ENCODE measurements around the gene KRT71.

KRT71 gene

GRCh38 chr12:52521568-52522266 is 31.2 kb downstream of the KRT71 start:
- TF ChIP-seq, protein P1, sequence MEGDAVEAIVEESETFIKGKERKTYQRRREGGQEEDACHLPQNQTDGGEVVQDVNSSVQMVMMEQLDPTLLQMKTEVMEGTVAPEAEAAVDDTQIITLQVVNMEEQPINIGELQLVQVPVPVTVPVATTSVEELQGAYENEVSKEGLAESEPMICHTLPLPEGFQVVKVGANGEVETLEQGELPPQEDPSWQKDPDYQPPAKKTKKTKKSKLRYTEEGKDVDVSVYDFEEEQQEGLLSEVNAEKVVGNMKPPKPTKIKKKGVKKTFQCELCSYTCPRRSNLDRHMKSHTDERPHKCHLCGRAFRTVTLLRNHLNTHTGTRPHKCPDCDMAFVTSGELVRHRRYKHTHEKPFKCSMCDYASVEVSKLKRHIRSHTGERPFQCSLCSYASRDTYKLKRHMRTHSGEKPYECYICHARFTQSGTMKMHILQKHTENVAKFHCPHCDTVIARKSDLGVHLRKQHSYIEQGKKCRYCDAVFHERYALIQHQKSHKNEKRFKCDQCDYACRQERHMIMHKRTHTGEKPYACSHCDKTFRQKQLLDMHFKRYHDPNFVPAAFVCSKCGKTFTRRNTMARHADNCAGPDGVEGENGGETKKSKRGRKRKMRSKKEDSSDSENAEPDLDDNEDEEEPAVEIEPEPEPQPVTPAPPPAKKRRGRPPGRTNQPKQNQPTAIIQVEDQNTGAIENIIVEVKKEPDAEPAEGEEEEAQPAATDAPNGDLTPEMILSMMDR (IDR thresholded peaks at IDR 0.05; ENCODE audit: low read depth, low read length): no peak

GRCh38 chr12:52521175-52521567 is 31.8 kb downstream of the KRT71 start:
- TF ChIP-seq, protein P1 (IDR thresholded peaks at IDR 0.05; ENCODE audit: low read depth, low read length): no peak
- no peak overlapping the region for H3K4me3 ChIP-seq (ENCODE audit: low read depth, low read length)

More at GRCh38 chr12:52521568-52522266, 31.2 kb downstream of the KRT71 start:
- H3K4me3 ChIP-seq (ENCODE audit: low read depth, low read length): no peak overlapping the region

- no peak within 1 kb of the TSS for H3K4me3 ChIP-seq (ENCODE audit: low read depth, low read length)
- TF ChIP-seq, protein P1 (IDR thresholded peaks at IDR 0.05; ENCODE audit: low read depth, low read length): no peak
Measured at GRCh38 chr12:52519826-52520662, 32.9 kb downstream of the KRT71 start, which contains the start of gene KRT5. Gene KRT5, minus strand, starts transcription at chr12:52520394. Its CDS starts 98 bp downstream, at chr12:52520296.

DNA sequence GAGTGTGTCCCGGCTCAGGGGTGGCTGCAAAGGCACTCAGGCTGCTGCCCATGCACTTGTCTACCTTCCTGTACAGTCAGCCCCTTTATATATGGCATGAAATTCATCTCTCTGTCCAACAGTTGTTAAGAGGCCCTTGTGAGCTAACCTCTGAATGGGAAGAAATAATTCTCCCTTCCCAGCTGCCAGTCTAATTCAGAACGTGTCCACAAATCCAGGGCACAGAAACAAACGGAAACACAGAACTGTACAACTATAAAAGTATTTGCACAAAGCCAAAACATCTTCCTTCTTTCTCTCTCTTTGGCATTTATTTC is 33.6 kb downstream of the KRT71 start:
- TF ChIP-seq, protein P1 (IDR thresholded peaks at IDR 0.05; ENCODE audit: low read depth, low read length): no peak
- H3K4me3 ChIP-seq (ENCODE audit: low read depth, low read length): no peak overlapping the region

GRCh38 chr12:52518574-52519386 is 34.2 kb downstream of the KRT71 start:
- H3K4me3 ChIP-seq (ENCODE audit: low read depth, low read length): no peak overlapping the region

GRCh38 chr12:52517888-52518287 is 35.1 kb downstream of the KRT71 start:
- TF ChIP-seq, protein P1 (IDR thresholded peaks at IDR 0.05; ENCODE audit: low read depth, low read length): no peak
- no peak overlapping the region for H3K4me3 ChIP-seq (ENCODE audit: low read depth, low read length)

More at GRCh38 chr12:52518574-52519386, 34.2 kb downstream of the KRT71 start:
- TF ChIP-seq, protein P1 (IDR thresholded peaks at IDR 0.05; ENCODE audit: low read depth, low read length): no peak
